SW 1271 (cell line): ENCODE data around the gene PLBD1.

ENCODE experiments used
- DNase-seq, 2 experiments: peaks; one replicate each; lab custom pipeline; 2025; lab: John Stamatoyannopoulos, UW

Gene PLBD1, protein sequence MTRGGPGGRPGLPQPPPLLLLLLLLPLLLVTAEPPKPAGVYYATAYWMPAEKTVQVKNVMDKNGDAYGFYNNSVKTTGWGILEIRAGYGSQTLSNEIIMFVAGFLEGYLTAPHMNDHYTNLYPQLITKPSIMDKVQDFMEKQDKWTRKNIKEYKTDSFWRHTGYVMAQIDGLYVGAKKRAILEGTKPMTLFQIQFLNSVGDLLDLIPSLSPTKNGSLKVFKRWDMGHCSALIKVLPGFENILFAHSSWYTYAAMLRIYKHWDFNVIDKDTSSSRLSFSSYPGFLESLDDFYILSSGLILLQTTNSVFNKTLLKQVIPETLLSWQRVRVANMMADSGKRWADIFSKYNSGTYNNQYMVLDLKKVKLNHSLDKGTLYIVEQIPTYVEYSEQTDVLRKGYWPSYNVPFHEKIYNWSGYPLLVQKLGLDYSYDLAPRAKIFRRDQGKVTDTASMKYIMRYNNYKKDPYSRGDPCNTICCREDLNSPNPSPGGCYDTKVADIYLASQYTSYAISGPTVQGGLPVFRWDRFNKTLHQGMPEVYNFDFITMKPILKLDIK

DNA sequence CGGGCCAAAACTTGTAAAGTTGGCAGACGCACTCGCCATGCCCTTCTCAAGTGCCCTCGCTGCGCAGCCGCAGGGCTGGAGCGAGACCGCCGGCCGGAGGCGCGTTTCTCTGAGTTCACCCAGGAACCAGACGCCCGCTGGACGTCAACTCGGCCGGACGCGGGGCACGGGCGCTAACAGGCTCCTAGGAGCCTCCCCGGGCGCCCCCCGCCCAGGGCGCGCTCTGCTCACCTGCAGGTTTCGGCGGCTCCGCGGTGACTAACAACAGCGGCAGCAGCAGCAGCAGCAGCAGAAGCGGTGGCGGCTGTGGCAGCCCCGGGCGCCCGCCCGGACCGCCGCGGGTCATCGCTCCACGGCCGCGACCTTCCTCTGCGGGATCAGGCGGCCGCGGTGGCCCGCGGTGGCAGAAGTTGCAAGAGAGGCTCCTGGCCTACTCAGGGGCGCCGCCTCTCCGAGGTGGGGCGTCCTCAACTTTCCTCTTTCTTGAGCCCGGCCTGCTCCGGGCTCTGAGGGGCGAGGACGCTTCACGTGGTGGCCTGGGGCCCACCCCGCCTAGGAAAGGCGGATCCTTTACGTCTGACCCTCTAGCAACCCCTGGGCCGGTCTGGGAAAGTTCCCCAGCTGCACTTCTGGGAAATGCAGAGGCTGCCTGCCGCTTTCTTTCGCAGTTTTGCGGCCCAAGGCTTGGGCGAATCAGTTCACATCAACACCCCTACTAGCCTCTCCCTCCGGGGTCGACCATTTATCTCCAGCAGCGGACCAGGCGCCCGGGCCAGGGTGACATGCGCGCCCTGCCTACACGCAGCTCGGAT is at the start of gene PLBD1:
Gene PLBD1, minus strand, starts transcription at position 533 of the 812 bp plus-strand sequence. Its CDS starts 187 bp downstream, at position 346.
- DNase-seq, result peak; percentile 44 to 69

DNA sequence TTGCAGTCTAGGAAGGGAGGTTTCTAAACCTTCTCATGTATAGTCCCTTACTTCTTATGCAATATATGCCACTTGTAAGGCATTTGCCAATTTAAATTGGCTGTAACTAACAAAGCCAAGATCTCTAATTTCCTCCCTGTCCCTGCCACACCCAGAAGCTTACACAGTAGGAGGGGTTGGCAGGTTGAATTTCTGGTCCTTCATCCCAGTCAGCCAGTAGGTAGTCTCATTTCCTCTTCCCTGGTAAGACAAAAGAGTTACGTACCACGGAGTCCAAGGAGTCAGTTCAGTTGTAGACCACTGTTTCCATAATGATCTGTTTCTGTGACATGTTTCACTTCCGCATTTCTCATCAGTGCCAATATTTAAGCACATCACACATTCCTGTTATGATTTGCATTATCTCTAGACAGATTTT is 47.0 kb upstream of the PLBD1 start:
- DNase-seq, result no peak

DNA sequence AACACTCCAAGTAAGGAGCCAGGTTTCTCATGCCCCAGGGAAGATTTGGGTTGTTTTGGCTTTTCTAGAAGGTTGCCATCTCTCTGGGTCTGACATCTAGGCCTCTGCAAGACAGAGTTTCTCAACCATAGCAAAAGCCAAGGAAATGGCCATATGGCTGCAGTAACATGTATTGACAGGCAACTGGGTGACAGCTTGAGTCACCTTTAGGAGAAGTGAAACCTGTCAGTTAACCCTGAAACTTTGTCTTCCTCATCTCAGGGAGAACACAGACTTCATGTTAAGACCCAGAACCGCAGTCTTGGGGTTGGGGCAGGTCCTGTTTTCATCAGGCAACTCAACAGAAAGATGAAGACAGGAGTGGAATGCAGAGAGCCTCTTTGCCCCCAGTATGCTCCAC is 46.0 kb upstream of the PLBD1 start:
- no peak for DNase-seq

DNA sequence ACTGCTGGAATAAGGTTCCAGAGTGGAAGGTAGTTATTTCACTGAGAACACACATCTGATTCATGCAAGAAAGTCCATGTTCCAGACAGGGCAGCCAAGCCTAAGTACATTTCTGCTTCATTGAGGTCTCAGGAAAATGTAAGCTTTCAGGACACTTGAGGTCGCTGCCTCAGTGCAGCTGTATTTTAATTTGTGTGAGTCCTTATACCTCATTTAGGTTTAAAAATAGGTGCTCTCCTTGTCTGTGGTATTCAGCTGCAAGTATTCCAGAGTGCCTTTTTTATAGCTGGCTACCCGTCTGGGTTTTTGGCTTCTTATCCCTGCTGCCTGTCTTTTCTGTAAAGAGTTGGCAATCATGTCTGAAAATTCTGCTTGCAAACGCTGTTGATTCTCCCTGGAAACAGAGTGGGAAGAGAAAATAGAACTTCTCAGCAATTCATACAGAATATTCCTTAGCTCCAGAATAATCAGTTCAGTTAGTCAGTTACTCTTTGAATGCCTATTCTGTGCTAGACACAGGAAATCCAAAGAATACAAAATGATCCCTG is 45.3 kb upstream of the PLBD1 start:
- DNase-seq, result no peak

DNA sequence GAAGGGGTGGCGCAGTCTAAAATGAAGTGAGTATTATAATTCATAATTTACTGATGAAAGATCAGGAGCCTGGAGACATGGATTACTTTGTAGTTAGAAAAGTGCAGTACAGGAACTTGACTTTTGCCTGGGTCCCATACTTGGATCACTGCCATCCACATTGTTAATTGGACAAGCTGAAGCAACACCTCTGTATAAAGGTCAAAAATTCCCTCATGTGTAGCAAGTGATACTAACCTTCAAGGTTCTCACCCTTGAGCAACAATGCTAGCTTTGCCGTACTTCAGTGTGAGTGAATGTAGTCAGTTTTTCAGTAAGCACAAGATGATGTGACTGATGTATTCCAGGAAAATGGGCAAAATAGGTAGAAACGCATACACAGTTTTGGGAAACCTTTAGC is 44.6 kb upstream of the PLBD1 start:
- no peak for DNase-seq

DNA sequence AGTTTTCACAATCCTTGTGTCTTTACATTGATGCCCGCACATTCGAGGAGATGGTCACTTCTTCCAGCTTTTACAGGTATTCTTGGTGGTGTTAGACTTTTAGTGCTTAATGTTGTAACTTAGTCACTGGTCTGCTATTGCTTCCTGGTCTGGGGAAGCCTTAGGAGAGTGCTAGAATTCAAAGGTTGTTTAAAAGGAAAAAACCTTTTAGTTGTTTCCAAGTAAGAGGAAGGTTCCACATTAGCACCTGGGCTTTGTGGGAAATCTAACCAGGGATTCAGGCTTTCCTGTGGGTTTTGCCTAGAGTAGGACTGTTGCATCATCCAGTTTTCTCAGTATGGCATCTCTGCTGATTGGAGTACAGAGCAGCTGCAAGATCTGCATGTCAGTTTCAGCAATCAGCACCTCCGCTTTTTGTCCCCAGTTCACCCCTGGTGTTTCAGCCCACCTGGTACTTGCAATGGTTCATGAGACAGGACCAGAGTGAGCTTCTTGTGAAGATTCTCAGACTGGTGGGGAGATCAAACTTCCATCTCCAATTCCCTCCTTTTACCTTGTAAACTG is 44.0 kb upstream of the PLBD1 start:
- no peak for DNase-seq

DNA sequence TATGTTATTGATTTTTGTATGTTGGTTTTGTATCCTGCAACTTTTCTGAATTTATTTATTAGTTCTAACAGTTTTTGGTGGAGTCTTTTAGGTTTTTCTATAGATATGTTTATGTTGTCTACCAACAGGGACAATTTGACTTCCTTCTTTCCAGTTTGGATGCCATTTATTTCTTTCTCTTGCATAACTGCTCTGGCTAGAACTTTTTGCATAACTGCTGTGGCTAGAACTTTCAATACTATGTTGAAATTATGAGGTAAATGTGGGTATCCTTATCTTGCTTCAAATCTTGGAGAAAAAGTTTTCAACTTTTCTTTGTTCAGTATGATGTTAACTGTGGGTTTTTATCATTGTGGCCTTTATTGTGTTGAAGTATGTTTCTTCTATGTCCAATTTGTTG is 39.9 kb upstream of the PLBD1 start:
- DNase-seq, result no peak

DNA sequence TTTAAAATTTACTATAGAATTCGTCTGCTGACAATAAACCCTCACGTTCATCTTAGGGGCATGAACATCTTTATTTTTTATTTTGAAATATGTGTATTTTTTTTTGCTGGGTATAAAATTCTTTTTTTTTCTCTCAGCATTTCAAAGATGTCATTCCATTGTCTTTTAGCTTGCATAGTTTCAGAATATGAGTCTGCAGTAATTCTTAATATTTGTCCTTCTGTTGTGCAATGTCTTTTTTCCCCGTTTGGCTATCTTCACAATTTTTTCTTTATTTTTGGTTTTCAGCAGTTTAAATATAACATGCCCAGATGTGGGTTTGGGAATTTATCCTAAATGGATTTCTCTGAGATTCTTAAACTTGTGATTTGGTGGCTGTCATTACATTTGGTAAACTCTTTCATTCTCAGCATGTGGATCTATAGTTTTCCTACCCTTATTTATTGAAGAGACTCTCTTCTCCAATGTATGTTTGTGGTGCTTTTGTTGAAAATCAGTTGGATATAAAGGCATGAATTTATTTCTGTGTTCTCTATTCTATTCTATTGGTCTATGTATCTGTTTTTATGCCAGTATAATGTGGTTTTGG is 37.8 kb upstream of the PLBD1 start:
- DNase-seq, result peak in 1 of 2 experiments; percentile 24

DNA sequence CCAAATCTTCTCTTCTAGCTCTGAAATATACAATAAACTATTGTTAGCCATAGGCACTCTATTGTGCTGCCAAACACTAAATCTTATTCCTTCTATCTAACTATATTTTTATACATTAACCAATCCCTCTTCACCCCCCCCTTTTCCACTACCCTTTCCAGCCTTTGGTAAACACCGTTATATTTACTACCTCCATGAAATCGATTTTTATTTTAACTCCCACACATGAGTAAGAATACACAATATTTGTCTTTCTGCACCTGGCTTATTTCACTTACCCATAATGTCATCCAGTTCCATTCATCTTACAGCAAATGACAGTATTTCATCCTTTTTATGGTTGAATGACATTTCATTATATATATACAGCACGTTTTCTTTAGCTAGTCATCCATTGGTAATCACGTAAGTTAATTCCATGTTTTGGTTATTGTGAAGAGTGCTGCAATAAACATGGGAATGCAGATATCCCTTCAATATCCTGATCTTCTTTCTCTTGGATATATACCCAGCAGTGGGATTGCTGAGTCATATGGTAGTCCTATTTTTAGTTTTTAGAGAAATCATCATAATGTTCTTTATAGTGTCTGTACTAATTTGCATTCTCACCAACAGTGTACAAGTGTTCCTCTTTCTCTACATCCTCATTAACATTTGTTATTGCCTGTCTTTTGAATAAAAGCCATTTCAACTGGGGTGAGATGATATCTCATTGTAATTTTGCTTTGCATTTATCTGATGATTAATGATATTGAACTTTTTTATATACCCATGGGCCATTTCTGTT is 34.2 kb upstream of the PLBD1 start:
- DNase-seq, result no peak

DNA sequence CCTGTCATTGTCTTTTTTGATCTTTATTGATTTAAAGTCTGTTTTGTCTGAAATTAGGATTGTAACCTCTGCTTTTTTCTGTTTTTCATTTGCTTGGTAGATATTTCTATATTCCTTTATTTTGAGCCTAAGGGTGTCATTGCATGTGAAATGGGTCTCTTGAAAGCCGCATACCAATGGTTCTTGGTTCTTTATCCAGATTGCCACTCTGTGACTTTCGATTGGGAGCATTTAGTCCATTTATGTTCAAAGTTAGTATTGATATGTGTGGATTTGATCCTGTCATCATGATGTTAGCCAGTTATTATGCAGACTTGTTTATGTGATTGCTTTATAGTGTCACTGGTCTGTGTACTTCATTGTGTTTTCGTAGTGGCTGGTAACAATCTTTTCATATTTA is 29.8 kb upstream of the PLBD1 start:
- no peak for DNase-seq

DNA sequence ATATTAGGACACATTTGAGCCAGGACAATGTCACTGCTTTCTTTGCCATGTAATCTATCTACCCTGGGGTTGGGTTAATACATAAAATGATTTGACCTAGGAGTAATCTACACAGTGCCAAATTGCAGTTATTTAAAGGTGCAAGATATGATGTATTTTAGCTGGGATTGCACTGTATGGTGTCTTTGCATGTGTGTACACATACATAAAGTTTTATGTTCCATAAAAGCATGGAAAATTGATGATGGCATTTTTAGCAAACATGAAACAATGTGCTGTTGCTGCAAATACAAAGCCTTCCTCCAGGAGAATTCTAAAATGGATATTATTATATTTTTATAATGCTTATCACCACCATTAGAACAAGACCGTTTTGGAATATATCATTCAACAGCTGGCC is 24.0 kb upstream of the PLBD1 start:
- DNase-seq, result no peak

DNA sequence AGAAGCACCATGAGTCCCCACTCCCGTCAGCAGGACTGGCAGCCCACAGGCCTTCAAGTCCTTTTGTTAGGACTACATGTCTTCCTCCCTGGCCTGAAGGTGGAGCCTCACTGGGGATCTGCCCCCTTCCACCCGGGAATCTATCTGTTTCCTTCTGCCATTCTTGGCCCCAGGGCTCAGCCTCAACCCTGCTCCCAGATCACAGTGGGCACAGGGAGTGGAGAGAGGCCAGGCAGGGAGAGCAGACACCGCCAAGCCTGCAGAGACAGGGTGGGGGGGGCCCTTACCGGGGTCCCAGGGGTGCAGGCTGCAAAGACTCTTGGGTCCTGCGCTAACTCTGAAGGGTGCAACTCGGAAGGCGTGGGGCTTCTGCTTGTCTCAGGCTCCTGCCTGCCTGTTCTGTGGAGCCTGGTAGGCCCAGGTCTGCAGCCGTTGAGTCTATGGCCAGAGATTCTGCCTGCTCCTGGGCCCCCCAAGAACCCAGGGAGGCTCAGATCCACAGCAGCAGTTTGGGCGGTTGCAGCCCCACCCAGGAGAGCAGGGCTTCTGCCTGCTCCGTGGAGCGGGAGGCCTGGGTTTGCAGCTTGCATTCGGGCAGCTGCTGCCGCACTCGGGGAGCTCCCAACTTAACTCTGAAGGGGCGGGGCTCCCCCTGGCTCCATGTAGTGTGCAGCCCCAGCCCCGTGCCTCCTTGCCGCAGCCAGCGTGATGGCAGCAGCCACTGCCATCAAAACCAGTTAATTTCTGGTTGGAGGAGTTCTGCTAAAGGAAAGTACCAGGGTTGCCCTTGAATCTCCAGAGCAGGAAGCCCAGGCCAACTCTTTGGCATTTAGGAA is 21.7 kb upstream of the PLBD1 start:
- DNase-seq, result no peak

DNA sequence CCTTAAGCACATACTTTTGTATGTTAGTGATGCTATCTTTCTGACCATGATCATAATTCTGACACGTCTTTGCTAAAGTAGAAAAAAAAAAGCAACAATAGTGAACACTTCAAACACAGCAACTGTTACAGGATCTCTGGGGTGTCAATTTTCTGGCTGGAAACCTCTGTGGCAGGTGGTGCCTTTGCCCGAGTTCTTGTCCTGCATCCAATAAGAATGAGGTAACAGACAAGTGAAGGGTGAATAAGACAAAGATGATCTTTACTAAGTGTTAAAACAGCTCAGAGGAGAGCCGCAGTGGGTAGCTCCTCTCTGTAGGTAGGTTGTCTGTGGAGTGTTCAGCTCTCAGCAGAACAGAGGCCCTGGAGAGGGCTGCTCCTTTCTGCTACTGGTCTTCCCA is 20.9 kb upstream of the PLBD1 start:
- no peak for DNase-seq

DNA sequence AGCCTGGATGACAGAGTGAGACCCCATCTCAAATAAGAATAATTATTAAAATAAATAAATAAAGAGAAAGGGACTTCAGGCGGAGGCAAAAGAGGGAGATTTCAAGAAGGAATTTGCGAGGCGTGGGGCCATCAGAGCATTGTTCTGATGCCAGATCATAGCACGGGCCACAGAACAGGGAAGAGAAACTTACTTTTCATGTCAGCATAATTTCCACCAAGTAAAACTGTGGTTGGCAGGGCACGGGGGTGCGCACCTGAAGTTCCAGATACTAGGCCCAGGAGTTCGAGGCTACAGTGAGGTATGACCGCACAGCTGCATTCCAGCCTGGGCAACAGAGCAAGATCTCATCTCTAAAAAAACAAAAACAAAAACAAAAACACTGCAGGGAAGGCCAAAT is 11.0 kb upstream of the PLBD1 start:
- DNase-seq, result no peak

DNA sequence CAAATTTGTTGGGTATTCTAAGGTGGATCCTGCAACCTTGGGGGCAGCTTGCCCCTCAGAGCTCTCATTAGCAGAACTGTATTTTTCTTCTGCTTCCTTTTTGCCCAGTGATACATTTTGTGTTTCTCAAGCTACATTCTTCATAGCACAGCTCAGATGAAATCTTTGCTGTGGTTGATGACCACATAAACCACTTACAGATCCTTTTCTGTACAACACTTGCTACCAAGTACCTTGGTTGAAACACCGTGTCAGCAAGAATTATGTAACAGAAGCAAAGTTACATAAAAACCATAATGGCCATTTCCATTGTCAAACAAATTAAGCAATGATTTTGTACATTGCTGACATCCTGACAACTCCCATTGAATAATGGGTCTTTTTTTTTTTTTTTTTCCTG is 9.7 kb upstream of the PLBD1 start:
- DNase-seq, result no peak

DNA sequence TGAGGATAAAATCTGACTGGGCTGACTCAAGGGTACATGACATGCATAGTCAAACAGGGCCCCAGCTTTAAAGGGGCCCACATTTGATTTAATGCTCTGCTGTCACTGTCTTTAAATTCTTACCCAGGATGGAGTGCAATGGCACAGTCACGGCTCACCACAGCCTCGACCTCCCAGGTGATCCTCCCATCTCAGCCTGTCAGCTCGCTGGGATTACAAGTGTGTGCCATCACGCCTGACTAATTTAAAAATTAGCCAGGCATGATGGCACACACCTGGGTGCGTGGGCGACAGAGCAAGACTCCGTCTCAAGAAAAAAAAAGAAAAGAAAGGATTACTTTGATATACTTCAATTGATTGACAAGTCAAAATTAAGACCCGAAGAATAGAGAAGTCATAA is 9.2 kb upstream of the PLBD1 start:
- DNase-seq, result no peak

DNA sequence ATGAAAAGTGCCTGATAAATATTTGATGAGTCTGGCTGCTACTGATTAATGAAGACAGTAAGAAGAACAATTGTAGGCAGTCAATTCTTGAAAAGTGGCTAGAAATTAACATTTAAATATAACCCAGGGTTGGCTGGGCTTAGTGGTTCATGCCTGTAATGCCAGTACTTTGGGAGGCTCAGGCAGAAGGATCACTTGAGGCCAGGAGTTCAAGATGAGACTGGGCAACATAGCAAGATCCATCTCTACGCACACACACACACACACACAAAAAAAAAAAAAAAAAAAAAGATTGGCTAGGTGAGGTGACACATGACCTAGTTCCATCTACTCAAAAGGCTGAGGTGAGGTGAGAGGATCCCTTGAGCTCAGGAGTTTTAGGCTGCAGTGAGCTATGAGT is 7.9 kb upstream of the PLBD1 start:
- no peak for DNase-seq

DNA sequence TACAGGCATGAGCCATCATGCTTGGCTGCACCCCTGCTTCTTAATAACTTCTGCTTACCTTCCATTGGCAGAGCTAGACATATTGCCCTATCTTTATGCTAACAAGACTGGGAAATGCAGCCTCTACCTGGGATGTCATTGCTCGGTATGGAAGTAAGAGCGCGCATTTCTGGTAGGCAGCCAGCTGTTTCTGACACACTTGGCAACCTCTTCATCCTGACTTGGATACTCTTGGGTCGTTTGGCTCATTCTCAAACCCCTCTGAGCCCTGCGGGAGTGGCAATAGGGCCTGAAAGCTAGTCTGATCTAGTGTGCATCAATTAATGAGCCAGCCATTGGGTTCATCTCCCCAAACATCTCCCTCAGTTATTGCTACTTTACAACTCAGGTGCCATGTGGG is 5.4 kb upstream of the PLBD1 start:
- DNase-seq, result no peak

DNA sequence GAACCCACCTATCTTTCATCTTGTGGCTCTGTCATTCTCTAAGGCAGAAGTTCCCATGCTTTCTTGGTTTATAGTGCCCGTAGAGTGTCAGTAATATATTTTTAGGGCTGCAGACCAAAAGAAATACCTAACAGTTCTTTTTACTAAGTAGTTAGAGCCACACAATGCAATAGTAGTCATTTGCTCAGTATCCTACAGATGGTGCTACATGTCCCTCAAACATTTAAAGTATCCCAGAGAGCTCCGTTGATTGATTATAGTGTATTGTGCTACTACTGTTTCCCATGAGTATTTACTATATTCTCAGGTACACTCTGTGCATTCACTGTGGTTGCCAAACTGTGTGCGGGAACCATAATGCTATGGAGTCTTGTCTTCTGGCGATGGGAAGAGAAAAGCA is 4.7 kb upstream of the PLBD1 start:
- no peak for DNase-seq

DNA sequence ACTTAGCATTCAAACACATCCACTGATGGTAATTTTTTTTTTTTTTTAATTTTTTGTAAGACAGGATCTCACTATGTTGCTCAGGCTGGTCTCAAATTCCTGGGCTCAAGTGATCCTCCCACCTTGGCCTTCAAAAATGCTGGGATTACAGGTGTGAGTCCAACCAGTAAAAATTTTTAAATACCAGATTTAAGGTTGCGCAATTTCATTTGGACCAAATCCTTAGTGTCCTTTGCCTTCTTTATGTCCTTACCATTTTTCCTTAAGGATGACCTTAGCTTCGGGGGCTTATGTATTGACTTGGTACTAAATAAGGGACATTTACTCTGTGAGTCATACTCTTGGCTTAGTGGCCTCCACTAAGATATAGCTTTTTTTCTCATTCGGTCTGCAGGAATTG is 4.1 kb upstream of the PLBD1 start:
- DNase-seq, result no peak
